GM23248 (cell line): ENCODE results near the gene TM4SF18. TPM values are rescaled to one million over a fixed set of nuclear protein-coding genes. Genes with fewer than 3 reads are reported as not detected.

Experiments
- DNase-seq: peaks from one replicate; pipeline ENCODE4 v3.0.0-alpha.2; 2015
- H2AFZ ChIP-seq: fragments of 200-600 bp; sonication (generic); 2 replicates; pipeline ENCODE4 v1.6.1; 2016; ENCODE audit warnings: antibody characterized with exemption
- H3F3A ChIP-seq: fragments of 200-600 bp; sonication (generic); 2 replicates; pipeline ENCODE4 v1.6.1; 2016; ENCODE audit warnings: mild to moderate bottlenecking, antibody characterized with exemption, mixed run types; ENCODE audit not compliant: insufficient read depth
- H3K27ac ChIP-seq: fragments of 200-600 bp; sonication (generic); 2 replicates; pipeline ENCODE4 v1.5.1; 2016; ENCODE audit warnings: mild to moderate bottlenecking
- H3K27me3 ChIP-seq: fragments of 200-600 bp; sonication (generic); replicated peaks from 2 replicates; pipeline ENCODE4 v1.6.1; 2016; ENCODE audit warnings: mild to moderate bottlenecking; ENCODE audit not compliant: insufficient read depth
- H3K36me3 ChIP-seq: fragments of 200-600 bp; sonication (generic); 2 replicates; pipeline ENCODE4 v1.6.1; 2016; ENCODE audit warnings: low read depth, mild to moderate bottlenecking
- H3K4me1 ChIP-seq: fragments of 200-600 bp; sonication (generic); 2 replicates; pipeline ENCODE4 v1.6.1; 2016; ENCODE audit warnings: mild to moderate bottlenecking; ENCODE audit not compliant: insufficient read depth
- H3K4me2 ChIP-seq: fragments of 200-600 bp; sonication (generic); one replicate; pipeline ENCODE4 v1.6.1; 2016; ENCODE audit warnings: mild to moderate bottlenecking; ENCODE audit not compliant: unreplicated experiment
- H3K4me3 ChIP-seq: fragments of 200-600 bp; sonication (generic); 2 replicates; pipeline ENCODE4 v1.5.1; 2016; ENCODE audit warnings: mild to moderate bottlenecking
- H3K79me2 ChIP-seq: fragments of 200-600 bp; sonication (generic); 2 replicates; pipeline ENCODE4 v1.6.1; 2016; ENCODE audit warnings: mild to moderate bottlenecking; ENCODE audit not compliant: insufficient read depth
- H3K9ac ChIP-seq: fragments of 200-600 bp; sonication (generic); 2 replicates; pipeline ENCODE4 v1.6.1; 2016; ENCODE audit warnings: mild to moderate bottlenecking
- H3K9me2 ChIP-seq: fragments of 200-600 bp; sonication (generic); 2 replicates; pipeline ENCODE4 v1.6.1; 2016; ENCODE audit warnings: mixed run types, mild to moderate bottlenecking, moderate library complexity; ENCODE audit not compliant: insufficient read depth
- H3K9me3 ChIP-seq: fragments of 200-600 bp; sonication (generic); one replicate; pipeline ENCODE4 v1.6.1; 2017; ENCODE audit warnings: low read depth
- H4K20me1 ChIP-seq: fragments of 200-600 bp; sonication (generic); 2 replicates; pipeline ENCODE4 v1.6.0; 2016; ENCODE audit not compliant: insufficient read depth
- EZH2 ChIP-seq: fragments of 200-600 bp; sonication (generic); IDR thresholded peaks from 2 replicates; pipeline ENCODE4 v1.6.1; 2018; ENCODE audit warnings: antibody characterized with exemption, mild to moderate bottlenecking; ENCODE audit not compliant: insufficient read depth, poor library complexity, severe bottlenecking
- EZH2phosphoT487 ChIP-seq: fragments of 200-600 bp; sonication (generic); IDR thresholded peaks from 2 replicates; pipeline ENCODE4 v1.6.1; 2018; ENCODE audit warnings: antibody characterized with exemption, moderate library complexity, mild to moderate bottlenecking, low read depth; ENCODE audit not compliant: insufficient read depth
- WGBS, 2 experiments: methylation state at CpG; one replicate each; pipeline ENCODE4 v1.1.6; 2015 to 2017; ENCODE audit warnings: low lambda C conversion rate in 2 of 2, low coverage in 1 of 2; ENCODE audit errors: missing lambda C conversion rate in 2 of 2; 5-methylcytosine and 5-hydroxymethylcytosine counted together
- in situ Hi-C: fragments of 300-500 bp; cut with MboI; formaldehyde crosslinking; loops from 2 replicates; pipeline ENCODE4 v1.15.0; 2020
- polyA plus RNA-seq: library from polyadenylated mRNA; unstranded; fragments of >200 nt; fragmentation: Nextera tagmentation; extraction: Ambion mirVana; gene quantifications from 2 replicates; pipeline ENCODE4 v1.2.1, GENCODE V29; 2016
- total RNA-seq: library from RNA; depleted of rRNA; stranded (reverse); fragments of >200 nt; shearing (Covaris generic); gene quantifications from 2 replicates; pipeline ENCODE4 v1.2.3, GENCODE V29; 2014

TM4SF18 gene
- total and polyA plus RNA-seq, 2 experiments from 2014 or later: not detected

DNA sequence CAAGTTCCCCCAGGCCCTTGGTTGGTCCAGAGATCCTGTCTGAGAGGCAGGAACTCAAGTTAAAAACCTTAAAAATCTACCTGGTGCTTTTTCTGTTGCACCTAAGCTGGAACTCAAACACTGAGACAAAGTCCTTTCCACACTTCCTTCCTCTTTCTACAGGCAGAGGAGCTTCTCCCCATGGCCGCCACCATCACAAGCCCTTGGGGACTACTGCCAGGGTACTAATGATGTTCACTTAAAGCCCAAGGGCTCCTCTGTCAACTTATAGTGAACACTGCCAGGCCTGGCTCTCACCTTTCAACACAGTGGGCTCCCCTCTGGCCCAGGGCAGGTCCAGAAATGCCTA, 26.0 kb downstream of the TM4SF18 start:
- Histone ChIP-seq H3K27ac (no peak overlapping the region), H4K20me1 (no peaks in the 10 kb centered on the region), H3K9ac (no peak overlapping the region), H3K27me3 (no peaks in the 10 kb centered on the region), H3F3A (no peaks in the 10 kb centered on the region), H3K4me3 (no peak overlapping the region), H3K4me2 (no peak overlapping the region), H3K9me3 (no peaks in the 10 kb centered on the region), H3K36me3 (no peaks in the 10 kb centered on the region), H2AFZ (no peak overlapping the region), H3K4me1 (peaks cover 5% of the 10 kb centered on the region; the same call in 1 of the 2 replicates), H3K79me2 (no peaks in the 10 kb centered on the region), H3K9me2 (no peaks in the 10 kb centered on the region)
- in situ Hi-C loops: no loop called here
- DNase-seq: no peak
- TF ChIP-seq EZH2phosphoT487 (no peak), EZH2 (no peak)
- WGBS, 2 experiments: 94 to 100% methylated on average over 1 of the region's 1 CpG

DNA sequence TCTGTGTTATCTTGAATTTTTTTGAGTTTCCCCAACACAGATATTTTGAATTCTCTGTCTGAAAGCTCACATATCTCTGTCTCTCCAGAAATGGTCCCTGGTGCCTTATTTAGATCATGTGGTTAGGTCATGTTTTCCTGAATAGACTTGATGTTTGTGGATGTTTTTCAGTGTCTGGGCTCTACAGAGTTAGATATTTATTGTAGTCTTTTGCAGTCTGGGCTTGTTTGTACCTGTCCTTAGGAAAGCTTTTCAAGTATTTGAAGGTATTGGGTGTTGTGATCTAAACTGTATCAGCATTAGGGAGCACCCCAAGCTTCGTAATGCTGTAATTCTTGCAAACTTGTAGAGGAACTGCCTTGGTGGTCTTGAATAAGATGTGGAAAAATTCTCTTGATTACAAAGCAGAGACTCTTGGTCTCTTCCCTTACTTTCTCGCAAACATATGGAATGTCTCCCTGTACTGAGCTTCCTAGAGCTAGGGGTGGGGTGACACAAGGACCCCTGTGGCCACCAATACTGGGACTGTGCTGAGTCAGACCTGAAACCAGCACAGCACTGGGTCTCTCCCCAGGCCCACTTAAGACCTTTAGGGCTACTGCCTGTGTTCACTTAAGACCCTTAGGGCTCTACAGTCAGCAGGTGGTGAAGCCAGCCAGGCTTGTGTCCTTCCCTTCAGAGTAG, 26.5 kb downstream of the TM4SF18 start:
- Histone ChIP-seq H3K79me2 (no peaks in the 10 kb centered on the region), H3K9me3 (no peaks in the 10 kb centered on the region), H3K4me1 (peaks cover 5% of the 10 kb centered on the region; the same call in 1 of the 2 replicates), H3K4me2 (no peak overlapping the region), H3K27me3 (no peaks in the 10 kb centered on the region), H3K27ac (no peak overlapping the region), H3K9me2 (no peaks in the 10 kb centered on the region), H2AFZ (no peak overlapping the region), H3K4me3 (no peak overlapping the region), H3K9ac (no peak overlapping the region), H3K36me3 (no peaks in the 10 kb centered on the region), H3F3A (no peaks in the 10 kb centered on the region), H4K20me1 (no peaks in the 10 kb centered on the region)
- in situ Hi-C loops: no loop called here
- TF ChIP-seq EZH2: no peak
- no peak for TF ChIP-seq EZH2phosphoT487
- 92 to 95% methylated on average over 2 of the region's 2 CpGs for WGBS, 2 experiments
- DNase-seq: no peak

DNA sequence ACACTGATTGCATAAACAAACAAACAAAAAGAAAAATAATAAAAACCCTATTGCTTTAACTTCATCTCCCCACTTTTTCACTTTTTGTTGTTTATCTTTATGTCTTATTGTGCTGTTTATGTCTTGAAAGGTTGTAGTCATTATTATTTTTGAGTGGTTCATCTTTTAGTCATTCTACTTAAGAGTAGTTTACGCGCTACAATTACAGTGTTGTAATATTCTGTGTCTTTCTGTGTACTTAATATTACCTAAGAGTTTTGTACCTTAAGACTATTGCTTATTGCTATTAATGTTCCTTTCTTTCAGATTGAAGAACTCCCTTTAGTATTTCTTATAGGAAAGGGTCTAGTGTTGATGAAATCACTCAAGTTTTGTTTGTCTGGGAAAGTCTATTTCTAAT, 28.1 kb downstream of the TM4SF18 start:
- no peaks in the 10 kb centered on the region for H3K27me3 ChIP-seq
- peaks cover 9% of the 10 kb centered on the region for H3F3A ChIP-seq
- H3K9me2 ChIP-seq: no peaks in the 10 kb centered on the region
- no peak overlapping the region for H3K9ac ChIP-seq
- no peak overlapping the region for H3K4me2 ChIP-seq
- no peaks in the 10 kb centered on the region for H4K20me1 ChIP-seq
- H3K36me3 ChIP-seq: no peaks in the 10 kb centered on the region
- H3K79me2 ChIP-seq: no peaks in the 10 kb centered on the region
- WGBS, 2 experiments: 96 to 100% methylated on average over 2 of the region's 2 CpGs
- H2AFZ ChIP-seq: no peak overlapping the region
- no peak for DNase-seq
- TF ChIP-seq EZH2 (no peak), EZH2phosphoT487 (no peak)
- no peak overlapping the region for H3K27ac ChIP-seq
- H3K9me3 ChIP-seq: no peaks in the 10 kb centered on the region
- H3K4me1 ChIP-seq: peaks cover 5% of the 10 kb centered on the region
- H3K4me3 ChIP-seq: no peak overlapping the region
- in situ Hi-C loops: no loop called here

DNA sequence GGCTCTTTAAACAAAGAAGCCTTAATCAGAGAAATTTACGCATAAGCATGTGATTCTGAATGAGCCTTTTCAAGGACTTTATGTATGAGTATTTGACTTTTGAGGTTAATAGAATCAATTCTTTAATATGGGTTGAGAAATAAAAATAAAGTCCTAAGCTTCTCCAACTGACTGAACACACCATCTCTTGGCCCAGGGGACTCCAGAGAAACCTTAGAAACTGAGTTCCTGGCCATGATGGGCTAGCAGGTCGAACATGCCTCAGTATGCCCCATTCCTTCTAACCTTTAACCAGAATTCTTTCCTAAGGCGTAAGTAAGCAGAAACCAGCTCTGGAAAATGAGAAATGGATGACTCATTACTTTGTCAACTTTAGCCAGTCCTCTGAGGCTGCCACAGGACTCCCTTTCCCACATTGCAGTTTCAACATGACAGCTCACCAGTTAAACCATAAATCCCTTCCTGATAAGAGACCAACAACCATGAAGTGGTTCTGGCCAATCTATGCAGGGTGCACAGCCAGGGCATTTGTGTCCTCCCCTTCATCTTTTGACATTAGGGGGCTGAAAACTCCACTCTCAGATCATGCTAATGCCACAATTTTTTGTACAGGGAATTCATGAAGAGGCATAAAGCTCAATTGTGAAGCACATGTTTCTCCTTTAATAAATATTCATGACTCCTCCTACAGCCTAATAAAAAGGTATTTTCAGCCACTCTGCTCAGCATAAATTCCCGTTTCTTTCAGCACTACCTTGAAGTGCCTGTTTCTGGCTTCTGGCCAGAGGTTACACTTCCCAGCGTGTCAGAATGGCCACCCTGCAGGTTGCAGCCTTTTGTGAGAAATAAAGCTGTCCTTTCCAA, 33.3 kb downstream of the TM4SF18 start:
- Histone ChIP-seq H3K4me3 (0 out of 2 replicates have a peak overlapping the region, but pooled peaks have one; percentile 6), H4K20me1 (no peaks in the 10 kb centered on the region), H3K27ac (peak overlapping the region; percentile 83), H3K79me2 (no peaks in the 10 kb centered on the region), H3K9me3 (no peaks in the 10 kb centered on the region), H3K4me1 (peaks cover 28% of the 10 kb centered on the region), H3K4me2 (peak overlapping the region; percentile 27), H3K9me2 (no peaks in the 10 kb centered on the region), H3K9ac (peak overlapping the region; percentile 47), H3K27me3 (no peaks in the 10 kb centered on the region), H3K36me3 (no peaks in the 10 kb centered on the region), H2AFZ (peak overlapping the region; percentile 15; the same call in 1 of the 2 replicates), H3F3A (peaks cover 31% of the 10 kb centered on the region)
- DNase-seq: peak; percentile 94
- in situ Hi-C loops: no loop called here
- TF ChIP-seq EZH2phosphoT487 (no peak), EZH2 (no peak)
- 20 to 23% methylated on average over 5 of the region's 5 CpGs for WGBS, 2 experiments
